GM12878 (cell line): ENCODE measurements around the gene IMMP2L. TPM values are rescaled to one million over a fixed set of nuclear protein-coding genes. Genes with fewer than 3 reads are reported as not detected.

ENCODE experiments used
- ATAC-seq: fragments of 200-7000 bp; cut with Tn5 transposase; 3 replicates; pipeline ENCODE4 v1.9.1; 2020; ENCODE audit warnings: mild to moderate bottlenecking, moderate library complexity
- BruUV-seq: library from RNA; stranded (reverse); fragments of 400-500 nt; replicated peaks from 2 replicates; lab custom pipeline; 2021; lab: Mats Ljungman, UMichigan
- CTCF ChIA-PET: fragments of 300-600 bp; sonication (Branson Sonifier 250); formaldehyde crosslinking; extraction: SDS; loops from one replicate; lab custom pipeline; 2021; ENCODE audit warnings: inconsistent platforms; lab: Yijun Ruan, JAX
- POLR2A ChIA-PET: fragments of 350-600 bp; formaldehyde crosslinking; extraction: SDS; loops from one replicate; lab custom pipeline; 2021; ENCODE audit warnings: inconsistent platforms; lab: Charles Lee
- RAD21 ChIA-PET: fragments of 300-600 bp; sonication (Branson Sonifier 250); formaldehyde crosslinking; loops from one replicate; lab custom pipeline; 2023; ENCODE audit warnings: antibody characterized with exemption; ENCODE audit not compliant: unreplicated experiment; lab: Charles Lee
- SMC1A ChIA-PET: fragments of 300-600 bp; sonication (Branson Sonifier 250); formaldehyde crosslinking; loops from one replicate; lab custom pipeline; 2023; ENCODE audit not compliant: unreplicated experiment, uncharacterized antibody; lab: Charles Lee
- DNase-seq: peaks from one replicate; pipeline ENCODE4 v3.0.0-alpha.2; 2011; ENCODE audit warnings: low read depth, low spot score
- FAIRE-seq: peaks from 3 replicates; lab custom pipeline; 2011; peaks lifted over from hg19 to GRCh38; lab: Jason Lieb, UNC
- H2AFZ ChIP-seq: 2 replicates; pipeline ENCODE4 v1.6.0; 2011; ENCODE audit warnings: low read depth, low read length, control low read depth; ENCODE audit not compliant: control insufficient read depth
- H3K27ac ChIP-seq: 2 replicates; pipeline ENCODE4 v1.5.1; 2011; ENCODE audit warnings: control low read depth; ENCODE audit not compliant: control insufficient read depth, insufficient read depth
- H3K27me3 ChIP-seq, 2 experiments: replicated peaks in 1 of 2; 2 replicates each; pipeline versions ENCODE4 v1.6.0 to v1.6.1; 2011; ENCODE audit warnings: low read length in 1 of 2; ENCODE audit not compliant: control insufficient read depth in 2 of 2, insufficient read depth in 2 of 2
- H3K36me3 ChIP-seq, 2 experiments: 2 replicates each; pipeline ENCODE4 v1.5.1; 2011; ENCODE audit warnings: low read length in 1 of 2; ENCODE audit not compliant: control insufficient read depth in 2 of 2, insufficient read depth in 2 of 2
- H3K4me1 ChIP-seq: 2 replicates; pipeline ENCODE4 v1.6.1; 2011; ENCODE audit warnings: mild to moderate bottlenecking, low read length, moderate library complexity, mixed read lengths; ENCODE audit not compliant: control insufficient read depth, insufficient read depth
- H3K4me2 ChIP-seq: 2 replicates; pipeline ENCODE4 v1.6.0; 2011; ENCODE audit warnings: control low read depth; ENCODE audit not compliant: control insufficient read depth, insufficient read depth
- H3K4me3 ChIP-seq: fragments of 200-600 bp; sonication (generic); 2 replicates; pipeline ENCODE4 v1.5.1; 2016
- H3K79me2 ChIP-seq: 2 replicates; pipeline ENCODE4 v1.6.0; 2011; ENCODE audit warnings: low read length; ENCODE audit not compliant: control insufficient read depth, insufficient read depth
- H3K9ac ChIP-seq: 2 replicates; pipeline ENCODE4 v1.8.0; 2011; ENCODE audit warnings: low read length, control low read depth, mixed read lengths; ENCODE audit not compliant: control insufficient read depth, insufficient read depth
- H3K9me3 ChIP-seq: replicated peaks from 3 replicates; pipeline ENCODE4 v1.5.1; 2011; ENCODE audit warnings: mild to moderate bottlenecking, low read length; ENCODE audit not compliant: control insufficient read depth, insufficient read depth
- H4K20me1 ChIP-seq: 2 replicates; pipeline ENCODE4 v1.6.0; 2011; ENCODE audit not compliant: control insufficient read depth, insufficient read depth
- ATF7 ChIP-seq: fragments of 450-650 bp; IDR thresholded peaks from 2 replicates; pipeline ENCODE4 v1.6.1; 2016; ENCODE audit warnings: low read depth, mild to moderate bottlenecking
- CHD4 ChIP-seq: fragments of 200-600 bp; sonication (generic); IDR thresholded peaks from 2 replicates; pipeline ENCODE4 v1.6.1; 2016; ENCODE audit warnings: mild to moderate bottlenecking
- EED ChIP-seq: sonication (generic); IDR thresholded peaks from 2 replicates; pipeline ENCODE4 v1.6.1; 2016; ENCODE audit warnings: antibody characterized with exemption, low read depth
- IKZF1 ChIP-seq: fragments of 450-650 bp; conservative IDR thresholded peaks from 2 replicates; pipeline ENCODE4 v1.6.1; 2017; ENCODE audit warnings: antibody characterized with exemption, mild to moderate bottlenecking
- IKZF2 ChIP-seq, 2 experiments: fragments of 450-650 bp; IDR thresholded peaks; 2 replicates each; pipeline ENCODE4 v1.6.1; 2017; ENCODE audit warnings: mild to moderate bottlenecking in 2 of 2, moderate library complexity in 2 of 2
- MYB ChIP-seq: fragments of 150-350 bp; IDR thresholded peaks from 2 replicates; pipeline ENCODE4 v1.6.1; 2014; ENCODE audit warnings: mild to moderate bottlenecking, low read depth, low read length, borderline replicate concordance
- NBN ChIP-seq: fragments of 450-650 bp; IDR thresholded peaks from 2 replicates; pipeline ENCODE4 v1.6.1; 2016
- PML ChIP-seq: IDR thresholded peaks from 2 replicates; pipeline ENCODE4 v1.6.1; 2012; ENCODE audit warnings: low read length, inconsistent platforms
- RB1 ChIP-seq: fragments of 450-650 bp; formaldehyde crosslinking; IDR thresholded peaks from 2 replicates; pipeline ENCODE4 v1.6.1; 2017; ENCODE audit warnings: mild to moderate bottlenecking, borderline replicate concordance
- SPI1 ChIP-seq: IDR thresholded peaks from 2 replicates; pipeline ENCODE4 v1.6.1; 2011; ENCODE audit warnings: low read depth, mild to moderate bottlenecking, low read length, moderate library complexity, borderline replicate concordance; ENCODE audit not compliant: insufficient read depth
- TCF7 ChIP-seq: IDR thresholded peaks from 2 replicates; pipeline ENCODE4 v1.6.1; 2014; ENCODE audit warnings: antibody characterized with exemption, borderline replicate concordance
- ZNF207 ChIP-seq: fragments of 450-650 bp; IDR thresholded peaks from 2 replicates; pipeline ENCODE4 v1.6.1; 2014; ENCODE audit warnings: antibody characterized with exemption, mild to moderate bottlenecking, borderline replicate concordance
- WGBS: methylation state at CpG from one replicate; pipeline ENCODE4 v1.1.6; 2016; ENCODE audit warnings: low lambda C conversion rate; ENCODE audit not compliant: insufficient replicate concordance, insufficient coverage; ENCODE audit errors: missing lambda C conversion rate; 5-methylcytosine and 5-hydroxymethylcytosine counted together
- in situ Hi-C: fragments of 300-500 bp; cut with MboI; formaldehyde crosslinking; loops from 9 replicates; pipeline ENCODE4 v1.14.3; 2018; ENCODE audit warnings: mixed read lengths
- intact Hi-C: fragments of 100-400 bp; cut with micrococcal nuclease; formaldehyde crosslinking; loops from one replicate; pipeline ENCODE4 v1.14.2; 2022; ENCODE audit not compliant: unreplicated experiment
- polyA plus RNA-seq, 11 experiments: library from polyadenylated mRNA; depleted of rRNA in 4 of 11; unstranded in 6 of 11; stranded (reverse) in 5 of 11; fragments of >200 nt; fragmentation: Nextera tagmentation in 4 of 11; fragmentation: Illumina TruSeq in 1 of 11; extraction: Ambion mirVana in 4 of 11; extraction: Trizol in 1 of 11; gene quantifications; 1 replicate in 1 of 11; 2 replicates in 10 of 11; pipeline versions ENCODE4 v1.2.1 to v1.2.3, GENCODE V29; 2011 to 2016; ENCODE audit warnings: inconsistent platforms in 2 of 11, missing spikeins in 2 of 11, low read depth in 1 of 11
- total RNA-seq, 4 experiments: library from RNA; depleted of rRNA in 3 of 4; stranded (reverse); fragments of >200 nt in 3 of 4; fragmentation: Illumina TruSeq in 1 of 4; extraction: Trizol in 1 of 4; gene quantifications; 2 replicates each; pipeline versions ENCODE4 v1.2.1 to v1.2.3, GENCODE V29; 2013 to 2021
- TF ChIP-seq, protein P1 (sequence below): IDR thresholded peaks from 2 replicates; pipeline ENCODE4 v1.6.1; 2011; ENCODE audit warnings: mild to moderate bottlenecking, low read depth, low read length, moderate library complexity; ENCODE audit not compliant: insufficient replicate concordance
- TF ChIP-seq, protein P2 (sequence below): fragments of 150-350 bp; IDR thresholded peaks from 2 replicates; pipeline ENCODE4 v1.6.1; 2014; ENCODE audit warnings: mild to moderate bottlenecking, low read depth, low read length
- TF ChIP-seq, protein P3 (sequence below): fragments of 450-650 bp; IDR thresholded peaks from 2 replicates; pipeline ENCODE4 v1.6.1; 2016; ENCODE audit warnings: mild to moderate bottlenecking, moderate library complexity, borderline replicate concordance

IMMP2L gene
- total and polyA plus RNA-seq, 10 of the 15 experiments (the other 5 are each of a cell fraction or from before 2014, with no cell fraction given), result 12.6 to 46.3 (median 19.6) TPM

DNA sequence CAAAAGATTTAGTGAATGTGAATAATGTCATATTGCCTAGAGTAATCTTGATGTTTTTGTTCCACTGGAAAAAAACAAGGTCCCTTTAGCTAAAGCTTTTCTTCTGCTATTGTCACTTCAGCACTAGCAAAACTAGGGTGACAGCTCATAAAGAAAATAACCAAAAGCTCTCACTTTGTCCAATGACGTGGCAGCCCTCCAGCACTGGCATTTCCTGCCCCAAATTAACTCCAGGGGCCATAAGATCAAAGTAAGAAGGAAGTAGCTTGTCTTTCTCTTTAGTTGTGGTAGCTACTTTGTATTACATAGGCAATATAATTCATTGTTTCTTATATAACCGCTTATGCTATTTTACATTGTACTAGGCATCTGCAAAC, 424.1 kb downstream of the IMMP2L start (continued):
- TF ChIP-seq ZNF207 (no peak), MYB (no peak), ATF7 (peak; percentile 30; the same call in 1 of the 2 replicates), CHD4 (no peak), TCF7 (peak; percentile 88)
- TF ChIP-seq, protein P1, sequence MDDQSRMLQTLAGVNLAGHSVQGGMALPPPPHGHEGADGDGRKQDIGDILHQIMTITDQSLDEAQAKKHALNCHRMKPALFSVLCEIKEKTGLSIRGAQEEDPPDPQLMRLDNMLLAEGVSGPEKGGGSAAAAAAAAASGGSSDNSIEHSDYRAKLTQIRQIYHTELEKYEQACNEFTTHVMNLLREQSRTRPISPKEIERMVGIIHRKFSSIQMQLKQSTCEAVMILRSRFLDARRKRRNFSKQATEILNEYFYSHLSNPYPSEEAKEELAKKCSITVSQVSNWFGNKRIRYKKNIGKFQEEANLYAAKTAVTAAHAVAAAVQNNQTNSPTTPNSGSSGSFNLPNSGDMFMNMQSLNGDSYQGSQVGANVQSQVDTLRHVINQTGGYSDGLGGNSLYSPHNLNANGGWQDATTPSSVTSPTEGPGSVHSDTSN, result no peak
- TF ChIP-seq, protein P2, sequence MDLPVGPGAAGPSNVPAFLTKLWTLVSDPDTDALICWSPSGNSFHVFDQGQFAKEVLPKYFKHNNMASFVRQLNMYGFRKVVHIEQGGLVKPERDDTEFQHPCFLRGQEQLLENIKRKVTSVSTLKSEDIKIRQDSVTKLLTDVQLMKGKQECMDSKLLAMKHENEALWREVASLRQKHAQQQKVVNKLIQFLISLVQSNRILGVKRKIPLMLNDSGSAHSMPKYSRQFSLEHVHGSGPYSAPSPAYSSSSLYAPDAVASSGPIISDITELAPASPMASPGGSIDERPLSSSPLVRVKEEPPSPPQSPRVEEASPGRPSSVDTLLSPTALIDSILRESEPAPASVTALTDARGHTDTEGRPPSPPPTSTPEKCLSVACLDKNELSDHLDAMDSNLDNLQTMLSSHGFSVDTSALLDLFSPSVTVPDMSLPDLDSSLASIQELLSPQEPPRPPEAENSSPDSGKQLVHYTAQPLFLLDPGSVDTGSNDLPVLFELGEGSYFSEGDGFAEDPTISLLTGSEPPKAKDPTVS, result no peak

DNA sequence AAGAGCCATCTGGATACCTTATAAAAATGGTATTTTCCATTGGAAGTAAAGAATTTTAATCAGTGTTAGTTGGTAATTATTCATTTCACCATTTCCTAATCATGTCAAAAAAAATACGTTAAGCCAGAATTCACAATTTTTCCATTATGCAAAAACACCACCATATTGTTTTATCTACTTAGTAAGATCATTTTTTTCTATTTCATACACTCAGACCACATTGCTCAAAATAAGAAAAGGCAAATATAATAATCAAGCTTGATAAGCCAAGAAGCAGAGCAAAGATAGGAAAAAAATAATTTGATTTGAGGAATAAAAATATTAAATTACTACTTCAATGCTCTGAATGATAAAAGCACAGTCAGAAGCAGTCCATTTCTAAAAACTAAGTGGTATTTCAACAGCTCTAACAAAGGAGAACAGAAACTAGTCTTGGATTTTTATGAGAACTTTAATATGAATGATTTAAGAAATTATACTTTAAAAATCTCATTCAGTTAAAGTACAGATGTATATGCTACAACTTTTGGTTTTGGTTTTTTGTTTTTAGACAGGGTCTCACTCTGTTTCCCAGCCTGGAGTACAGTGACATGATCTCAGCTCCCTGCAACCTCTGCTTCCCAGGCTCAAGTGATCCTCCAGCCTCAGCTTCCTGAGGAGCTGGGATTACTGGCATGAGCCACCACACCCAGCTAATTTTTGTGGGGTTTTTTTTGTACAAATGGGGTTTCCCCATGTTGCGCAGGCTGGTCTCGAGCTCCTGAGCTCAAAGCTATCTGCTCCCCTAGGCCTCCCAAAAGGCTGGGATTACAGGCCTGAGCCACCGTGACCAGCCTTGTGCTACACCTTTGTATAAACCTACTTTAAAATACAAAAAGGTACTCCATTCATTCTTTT, 424.7 kb downstream of the IMMP2L start:
- no peaks in the 10 kb centered on the region for H3K27me3 ChIP-seq
- H3K9ac ChIP-seq, result peak overlapping the region; percentile 53
- no peaks in the 10 kb centered on the region for H4K20me1 ChIP-seq
- peak overlapping the region; percentile 40; the same call in 1 of the 2 replicates for H3K4me3 ChIP-seq
- no peaks in the 10 kb centered on the region for H3K9me3 ChIP-seq
- peaks cover 9% of the 10 kb centered on the region; the same call in 1 of the 2 replicates for H3K4me1 ChIP-seq
- FAIRE-seq (no peak), DNase-seq (no peak), ATAC-seq (peak; percentile 91)
- H3K36me3 ChIP-seq, result no peaks in the 10 kb centered on the region
- intact Hi-C loops (no loop called here), in situ Hi-C loops (no loop called here)
- TF ChIP-seq, protein P3, sequence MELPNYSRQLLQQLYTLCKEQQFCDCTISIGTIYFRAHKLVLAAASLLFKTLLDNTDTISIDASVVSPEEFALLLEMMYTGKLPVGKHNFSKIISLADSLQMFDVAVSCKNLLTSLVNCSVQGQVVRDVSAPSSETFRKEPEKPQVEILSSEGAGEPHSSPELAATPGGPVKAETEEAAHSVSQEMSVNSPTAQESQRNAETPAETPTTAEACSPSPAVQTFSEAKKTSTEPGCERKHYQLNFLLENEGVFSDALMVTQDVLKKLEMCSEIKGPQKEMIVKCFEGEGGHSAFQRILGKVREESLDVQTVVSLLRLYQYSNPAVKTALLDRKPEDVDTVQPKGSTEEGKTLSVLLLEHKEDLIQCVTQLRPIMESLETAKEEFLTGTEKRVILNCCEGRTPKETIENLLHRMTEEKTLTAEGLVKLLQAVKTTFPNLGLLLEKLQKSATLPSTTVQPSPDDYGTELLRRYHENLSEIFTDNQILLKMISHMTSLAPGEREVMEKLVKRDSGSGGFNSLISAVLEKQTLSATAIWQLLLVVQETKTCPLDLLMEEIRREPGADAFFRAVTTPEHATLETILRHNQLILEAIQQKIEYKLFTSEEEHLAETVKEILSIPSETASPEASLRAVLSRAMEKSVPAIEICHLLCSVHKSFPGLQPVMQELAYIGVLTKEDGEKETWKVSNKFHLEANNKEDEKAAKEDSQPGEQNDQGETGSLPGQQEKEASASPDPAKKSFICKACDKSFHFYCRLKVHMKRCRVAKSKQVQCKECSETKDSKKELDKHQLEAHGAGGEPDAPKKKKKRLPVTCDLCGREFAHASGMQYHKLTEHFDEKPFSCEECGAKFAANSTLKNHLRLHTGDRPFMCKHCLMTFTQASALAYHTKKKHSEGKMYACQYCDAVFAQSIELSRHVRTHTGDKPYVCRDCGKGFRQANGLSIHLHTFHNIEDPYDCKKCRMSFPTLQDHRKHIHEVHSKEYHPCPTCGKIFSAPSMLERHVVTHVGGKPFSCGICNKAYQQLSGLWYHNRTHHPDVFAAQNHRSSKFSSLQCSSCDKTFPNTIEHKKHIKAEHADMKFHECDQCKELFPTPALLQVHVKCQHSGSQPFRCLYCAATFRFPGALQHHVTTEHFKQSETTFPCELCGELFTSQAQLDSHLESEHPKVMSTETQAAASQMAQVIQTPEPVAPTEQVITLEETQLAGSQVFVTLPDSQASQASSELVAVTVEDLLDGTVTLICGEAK, result no peak
- 0 out of 2 replicates have a peak, but pooled peaks have one; percentile 29 for TF ChIP-seq PML
- peak; percentile 53 for TF ChIP-seq IKZF1
- TF ChIP-seq RB1, result no peak
- TF ChIP-seq EED, result peak; percentile 89
- 0 out of 2 replicates have a peak, but pooled peaks have one; percentile 16 for TF ChIP-seq SPI1
- 0 out of 2 replicates have a peak, but pooled peaks have one; percentile 23 for TF ChIP-seq NBN
- TF ChIP-seq IKZF2 (IDR thresholded peaks at IDR 0.05), result peak in 1 of 2 experiments; percentile 58; a peak in 2 of 4 replicates
- H3K79me2 ChIP-seq, result no peaks in the 10 kb centered on the region
- H3K27ac ChIP-seq, result peak overlapping the region; percentile 85
- RAD21 ChIA-PET, result interaction anchor here (0.8 to 3.1 kb wide), 15 partner anchors 11 to 425 kb away, joined by 3 to 21 read pairs (median 5); partner anchors contain the start of genes IMMP2L and LRRN3
- WGBS, result 12% methylated on average over 4 of the region's 4 CpGs
- BruUV-seq, result no TSS peak
- SMC1A ChIA-PET, result interaction anchor here (0.6 to 4.2 kb wide), 30 partner anchors 7 to 1936 kb away, joined by 3 to 25 read pairs (median 6); no protein-coding TSS in a partner anchor
- CTCF ChIA-PET, result interaction anchor here (0.7 to 2.7 kb wide), 13 partner anchors 9 to 597 kb away, joined by 3 to 11 read pairs (median 4); no protein-coding TSS in a partner anchor
- peak overlapping the region; percentile 67 for H3K4me2 ChIP-seq
- H2AFZ ChIP-seq, result peak overlapping the region; percentile 70
- POLR2A ChIA-PET, result interaction anchor here (1.2 to 1.7 kb wide), 2 partner anchors 9 to 33 kb away, joined by 3 to 5 read pairs; no protein-coding TSS in a partner anchor
